NCI-H345 treated with DMSO at 0.1 percent for 48 hours (cell line): ENCODE measurements around the gene RSPO4.

Source experiments
- DNase-seq: peaks from one replicate; lab custom pipeline; 2025; ENCODE audit not compliant: unreplicated experiment; lab: John Stamatoyannopoulos, UW

The RSPO4 gene

DNA sequence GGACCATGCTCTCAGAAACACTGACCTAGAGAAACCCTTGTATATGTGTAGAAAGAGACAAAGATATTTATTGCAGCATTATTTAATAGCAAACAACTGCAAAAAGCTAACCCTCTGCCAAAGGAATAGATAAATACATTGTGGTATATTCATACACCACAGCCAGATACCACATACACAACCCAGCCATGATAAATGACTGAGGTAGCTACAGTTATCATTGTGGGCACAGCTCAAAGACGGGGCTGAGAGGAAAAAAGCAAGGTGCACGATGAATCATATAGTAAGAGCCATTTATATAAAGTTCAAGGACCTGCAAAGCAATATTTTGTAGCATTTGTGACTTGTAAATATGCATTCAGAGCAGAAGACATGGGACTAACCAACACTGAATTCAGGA lies 30.8 kb downstream of the RSPO4 start:
- DNase-seq, result no peak

DNA sequence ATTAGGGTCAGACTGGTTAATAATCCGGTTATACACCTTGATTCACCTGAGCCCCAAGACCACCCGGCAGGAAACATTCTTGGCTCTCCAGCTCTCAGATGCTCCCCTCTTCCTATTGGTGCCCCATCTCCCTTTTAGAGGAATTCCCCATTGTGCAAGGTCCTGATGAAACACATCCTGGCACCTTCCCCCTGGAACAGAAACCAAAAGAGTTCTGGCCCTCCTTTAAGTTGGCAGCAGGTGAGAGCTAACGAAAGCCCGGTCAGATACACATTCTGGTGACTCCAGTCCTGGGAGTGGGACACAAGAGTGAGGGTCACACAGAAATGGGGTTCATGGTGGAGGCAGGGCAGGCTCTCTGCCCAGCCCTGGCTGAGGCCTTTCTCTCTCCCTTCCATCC lies 32.2 kb downstream of the RSPO4 start:
- DNase-seq, result no peak

DNA sequence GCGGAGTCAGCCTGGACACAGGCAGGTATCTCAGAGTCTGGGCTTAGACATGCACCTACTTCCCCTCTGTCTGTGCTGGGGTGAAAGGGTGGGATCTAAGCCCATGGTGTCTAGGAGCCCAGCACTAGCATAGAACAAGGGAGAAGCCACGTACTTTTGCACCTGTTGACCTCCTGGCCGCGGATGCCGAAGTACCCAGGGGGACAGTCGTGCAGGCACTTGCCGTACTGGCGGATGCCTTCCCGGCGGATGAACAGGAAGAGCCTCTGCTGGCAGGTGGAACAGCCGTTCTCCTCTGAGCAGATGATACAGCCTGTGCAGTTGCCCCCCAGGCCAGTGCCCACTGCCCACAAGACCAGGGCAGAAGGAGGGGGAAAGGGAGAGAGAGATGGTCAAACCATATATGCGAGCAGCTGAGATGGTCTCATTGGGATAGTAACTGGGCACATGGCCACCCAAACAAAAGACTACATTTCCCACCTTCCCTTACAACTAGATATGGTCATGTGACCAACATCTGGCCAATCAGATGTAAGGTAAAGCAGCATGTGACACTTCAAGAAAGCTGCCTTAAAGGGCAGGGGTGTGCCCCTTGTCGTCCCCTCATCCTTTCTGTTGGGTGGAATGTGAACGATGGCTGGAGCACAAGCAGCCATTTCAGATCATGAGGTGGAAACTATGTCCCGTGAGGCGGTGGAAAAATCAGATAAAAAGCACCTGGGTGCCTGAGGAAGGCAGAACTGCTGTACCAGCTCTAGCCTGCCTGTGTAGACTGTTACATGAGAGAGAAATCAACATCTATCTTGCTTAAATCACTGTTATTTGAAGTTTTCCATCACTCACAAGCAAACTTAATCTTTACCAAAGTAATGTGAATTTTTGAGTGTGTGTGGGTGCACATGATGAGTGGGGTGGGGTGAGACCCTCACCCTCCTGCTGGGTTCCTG lies 34.0 kb downstream of the RSPO4 start:
- DNase-seq, result no peak

DNA sequence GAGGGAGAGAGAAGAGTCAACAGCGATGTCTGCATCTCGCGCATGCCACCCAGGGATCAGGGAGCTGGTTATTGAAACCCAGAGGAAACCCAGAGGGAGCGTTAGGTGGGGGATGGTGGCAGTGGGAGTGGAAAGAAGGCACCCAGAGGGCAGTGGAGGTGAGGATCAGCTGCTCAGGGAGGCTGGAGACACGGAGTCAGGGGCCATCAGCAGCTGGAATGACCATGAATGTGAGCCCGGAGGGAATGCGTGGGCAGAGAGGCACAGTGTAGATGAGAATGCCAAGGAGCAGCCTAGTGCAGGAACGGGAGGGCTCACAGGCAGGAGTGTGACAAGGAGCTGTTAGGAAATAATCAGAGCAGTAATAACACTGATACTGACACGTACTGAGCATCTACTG lies 36.2 kb downstream of the RSPO4 start:
- DNase-seq, result no peak

DNA sequence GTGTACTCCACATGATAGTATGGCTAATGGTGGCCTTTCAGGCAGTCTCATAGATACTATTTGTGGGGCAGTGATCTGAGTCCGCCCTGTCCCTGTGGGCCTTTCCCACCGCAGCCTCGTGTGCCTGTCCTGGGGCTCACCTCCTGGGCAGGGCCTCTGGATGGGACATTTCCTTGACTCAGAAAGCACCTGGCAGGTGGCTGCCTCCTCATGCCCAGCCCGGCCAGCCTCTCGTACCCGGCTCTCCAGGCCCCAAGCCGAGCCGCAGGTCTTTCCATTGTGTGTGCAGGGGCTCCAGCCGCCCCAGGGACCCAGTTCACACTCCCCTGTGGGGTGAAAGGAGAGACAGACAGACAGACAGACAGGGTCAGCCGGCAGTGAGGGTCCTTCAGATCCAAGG lies 38.3 kb downstream of the RSPO4 start:
- no peak for DNase-seq

DNA sequence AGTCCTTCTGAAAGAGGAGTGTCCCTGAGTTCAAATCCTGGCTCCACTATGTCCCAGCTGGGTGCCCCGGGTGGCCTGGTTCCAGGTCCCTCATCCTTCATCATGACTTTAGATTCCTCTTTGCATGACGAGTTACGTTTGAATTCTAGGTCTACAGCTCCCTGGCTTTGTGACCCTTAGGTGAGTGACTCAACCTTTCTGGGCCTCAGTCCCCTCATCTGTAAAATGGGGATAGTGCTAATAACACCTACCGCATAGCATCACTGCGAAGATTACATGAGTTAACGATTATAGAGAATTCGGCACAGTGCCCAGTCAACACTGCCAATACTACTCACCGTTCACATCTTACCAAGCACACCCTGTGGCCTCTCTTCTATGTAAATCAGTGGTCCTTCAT lies 39.4 kb downstream of the RSPO4 start:
- DNase-seq, result no peak

DNA sequence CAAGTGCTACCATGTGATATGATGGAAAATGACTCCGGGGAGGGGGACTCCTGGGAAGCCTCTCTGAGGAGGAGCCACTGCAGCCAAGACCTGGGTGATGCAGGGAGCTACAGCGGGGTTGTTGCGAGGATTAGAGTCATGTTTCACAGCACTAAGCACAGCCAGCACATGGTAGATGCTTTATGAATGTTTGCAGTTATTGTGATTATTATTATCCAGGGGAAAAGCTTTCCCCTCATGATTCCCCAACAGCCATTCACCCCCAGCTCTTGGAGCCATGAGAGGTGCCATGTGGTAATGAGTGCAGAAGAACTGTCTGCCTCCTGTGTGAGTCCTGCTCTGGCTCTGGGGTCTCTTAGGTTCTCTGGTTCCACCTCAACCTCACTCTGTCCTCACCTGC lies 39.9 kb downstream of the RSPO4 start:
- no peak for DNase-seq

DNA sequence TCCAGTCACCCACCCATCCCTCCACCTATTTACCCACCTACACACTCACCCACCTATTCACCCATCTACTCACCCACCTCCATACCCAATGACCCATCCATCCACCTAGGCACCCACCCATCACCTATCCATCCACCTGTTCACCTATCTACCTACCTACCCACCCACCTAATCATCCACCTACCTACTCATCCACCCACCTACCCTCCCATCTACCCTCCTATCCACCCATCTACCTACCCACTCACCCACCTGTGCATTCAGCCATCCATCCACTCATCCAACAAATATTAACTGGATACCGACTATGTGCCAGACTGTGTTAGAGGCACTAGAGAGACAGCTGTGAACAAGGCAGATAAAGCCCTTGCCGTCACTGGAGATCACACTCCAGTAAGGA lies 40.3 kb downstream of the RSPO4 start:
- DNase-seq, result no peak

DNA sequence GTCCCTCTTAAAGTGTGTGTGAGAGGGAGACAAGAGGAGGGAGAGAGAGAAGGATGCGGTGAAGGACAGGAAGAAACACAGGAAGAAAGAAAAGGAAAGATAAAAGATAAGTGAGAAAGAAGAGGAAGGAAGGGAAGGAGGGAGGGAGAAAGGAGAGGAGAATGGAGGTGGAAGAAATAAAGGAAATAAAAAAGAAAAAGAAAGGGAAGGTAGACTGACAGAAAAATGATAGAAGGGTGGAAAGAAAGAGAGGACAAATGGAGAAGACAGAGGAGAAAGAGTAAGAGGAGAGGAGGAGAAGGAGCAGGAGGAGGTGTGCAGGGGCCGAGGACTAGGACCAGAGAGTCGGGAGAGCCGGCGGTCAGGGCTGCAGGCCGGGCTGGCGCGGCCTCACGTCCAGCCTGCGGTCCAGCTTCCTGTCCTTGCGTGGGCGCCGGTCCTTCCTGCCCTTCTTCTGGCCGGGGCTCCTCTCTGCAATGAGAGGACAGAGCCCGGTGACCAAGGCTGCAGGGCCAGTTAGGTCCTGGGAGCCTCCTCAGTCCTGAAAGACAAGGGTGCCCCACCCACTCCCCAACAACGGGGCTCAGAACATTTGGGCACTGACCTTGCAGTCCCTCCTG lies 42.0 kb downstream of the RSPO4 start:
- DNase-seq, result no peak

DNA sequence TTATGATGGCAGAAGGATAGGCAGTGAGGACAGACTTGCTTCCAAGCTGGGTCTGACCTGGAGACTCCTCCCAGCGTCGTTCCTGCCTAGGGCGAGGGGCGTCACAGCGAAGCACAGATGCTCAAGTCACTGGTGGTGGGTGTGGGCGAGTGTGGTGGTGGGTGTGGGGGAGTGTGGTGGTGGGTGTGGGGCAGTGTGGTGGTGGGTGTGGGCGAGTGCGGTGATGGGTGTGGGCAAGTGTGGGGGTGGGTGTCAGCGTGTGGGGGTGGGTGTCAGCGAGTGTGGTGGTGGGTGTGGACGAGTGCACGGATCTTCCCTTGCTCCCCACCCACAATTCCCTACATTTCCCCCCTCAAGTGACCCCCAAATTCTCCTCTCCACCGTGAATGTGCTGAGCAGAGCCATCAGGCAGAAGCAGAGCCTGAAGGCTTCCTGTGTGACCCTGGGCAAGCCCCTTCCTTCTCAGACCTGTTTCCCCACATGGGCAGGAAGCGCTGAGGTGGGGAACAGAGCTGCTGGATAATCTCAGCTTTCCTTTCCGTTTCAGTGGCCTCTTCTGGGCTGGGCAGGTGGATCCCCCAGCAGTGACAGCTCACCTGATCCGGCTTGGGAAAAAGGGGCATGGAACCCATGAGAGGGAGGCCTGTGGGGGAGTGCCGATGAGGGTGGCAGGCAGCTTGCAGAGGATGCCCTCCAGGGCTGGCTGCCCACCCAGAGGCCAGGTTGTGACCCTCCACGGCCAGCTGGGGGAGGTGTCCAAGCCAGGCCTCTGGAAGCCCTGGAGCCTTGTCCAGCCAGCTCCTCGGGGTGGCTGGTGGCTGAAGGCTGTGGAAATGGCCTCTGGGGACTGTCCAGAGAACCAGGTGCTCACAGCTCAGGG lies 42.9 kb downstream of the RSPO4 start:
- DNase-seq, result no peak

DNA sequence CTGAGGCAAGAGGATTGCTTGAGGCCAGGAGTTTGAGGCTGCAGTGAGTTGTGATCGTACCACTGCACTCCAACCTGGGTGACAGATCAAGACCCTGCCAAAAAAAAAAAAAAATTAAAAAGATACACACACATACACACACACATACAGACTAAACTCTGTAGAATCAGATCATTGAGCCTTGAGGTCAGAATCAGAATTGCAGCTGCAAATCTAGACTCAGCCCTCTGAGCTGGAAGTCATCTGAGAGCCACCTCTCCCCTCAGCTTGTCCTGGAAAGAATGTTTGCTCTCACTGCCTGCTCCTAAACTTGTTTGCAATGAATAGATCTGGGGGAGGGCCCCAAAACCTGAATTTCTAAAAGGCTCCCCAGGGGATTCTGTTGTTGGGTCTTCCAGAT lies 44.6 kb downstream of the RSPO4 start:
- DNase-seq, result no peak

DNA sequence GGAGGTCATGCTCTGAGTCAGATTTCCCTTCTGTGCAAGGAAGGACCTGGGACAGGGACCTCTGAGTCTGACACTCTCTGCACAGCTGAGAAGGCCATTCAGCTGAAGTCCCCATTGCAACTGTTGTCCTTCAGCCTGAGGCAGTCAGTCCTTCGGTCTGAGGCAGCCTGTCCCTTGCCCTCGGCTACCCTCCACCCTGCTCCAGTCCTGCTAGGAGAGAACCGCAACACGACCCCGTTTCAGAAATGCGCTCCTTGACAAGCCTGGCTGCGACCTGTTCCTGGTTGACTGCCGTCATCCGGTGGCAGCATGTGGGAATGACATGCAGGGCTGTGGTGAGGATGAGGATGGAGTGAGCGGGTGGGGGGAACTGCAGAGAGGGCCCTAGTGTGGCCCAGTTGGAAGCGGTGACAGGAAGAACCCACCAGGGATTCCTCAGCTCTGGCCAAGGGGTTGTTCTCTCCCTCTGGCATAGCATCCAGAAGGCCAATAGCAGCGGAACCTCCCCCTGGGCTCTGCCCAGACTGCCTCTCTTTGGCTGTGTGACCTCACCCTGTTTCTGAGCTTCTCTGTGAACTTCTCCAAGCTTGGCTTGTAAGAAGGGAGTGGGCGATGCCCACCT lies 45.7 kb downstream of the RSPO4 start:
- DNase-seq, result peak; percentile 45

DNA sequence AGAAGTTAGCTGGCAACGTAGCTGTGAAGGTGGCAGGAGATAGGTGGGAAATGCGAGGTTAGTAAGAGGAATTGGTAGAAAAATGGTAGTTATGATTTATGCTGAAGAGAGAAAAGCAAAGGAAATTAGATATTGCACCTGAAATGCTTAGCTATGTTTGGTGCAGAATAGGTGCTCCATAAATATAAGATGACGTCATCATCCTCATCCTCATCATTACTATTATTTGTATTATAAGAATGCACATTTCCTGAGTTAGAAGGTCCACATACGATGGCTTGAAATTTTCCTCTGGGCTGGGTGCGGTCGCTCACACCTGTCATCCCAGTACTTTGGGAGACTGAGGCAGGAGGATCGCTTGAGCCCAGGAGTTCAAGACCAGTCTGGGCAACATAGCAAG lies 46.5 kb downstream of the RSPO4 start:
- no peak for DNase-seq

DNA sequence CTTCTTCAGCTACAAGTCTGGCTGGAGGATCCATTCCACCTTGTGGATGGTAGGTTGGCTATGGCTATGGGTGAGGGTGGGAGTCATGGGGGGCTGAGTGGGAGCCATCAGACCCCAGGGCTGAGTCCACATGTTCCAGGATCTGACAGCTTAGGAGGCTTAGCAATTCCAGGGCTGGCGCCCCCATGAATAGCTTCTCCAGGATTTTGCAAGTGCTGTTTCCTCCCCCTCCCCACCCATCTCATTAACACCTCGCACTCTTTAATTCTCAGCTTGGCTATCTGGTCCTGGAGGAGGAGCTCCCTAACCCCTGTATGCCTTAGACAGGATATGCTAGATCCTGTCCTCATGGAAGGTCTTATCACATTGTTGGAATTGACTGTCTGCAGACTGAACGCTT lies 47.0 kb downstream of the RSPO4 start:
- DNase-seq, result no peak

DNA sequence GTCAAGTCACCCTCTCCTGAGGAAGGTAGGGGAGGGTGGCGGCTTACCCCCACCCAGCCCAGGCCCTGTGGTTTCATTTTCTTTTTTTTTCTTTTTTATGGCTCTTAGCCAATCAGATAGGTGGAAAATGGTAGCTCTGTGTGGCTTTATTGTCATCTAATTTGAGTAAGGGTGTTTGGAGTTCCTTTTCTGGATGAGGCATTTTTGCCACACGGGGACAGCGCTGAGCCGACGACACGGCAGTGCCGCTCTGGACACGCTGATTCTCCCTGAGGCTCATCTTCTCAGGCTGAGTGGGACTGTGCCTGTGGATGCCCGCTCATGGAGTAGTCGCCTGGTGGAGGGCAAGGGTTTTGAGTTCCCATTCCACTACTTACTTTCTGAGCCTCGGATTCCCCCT lies 48.4 kb downstream of the RSPO4 start:
- no peak for DNase-seq

DNA sequence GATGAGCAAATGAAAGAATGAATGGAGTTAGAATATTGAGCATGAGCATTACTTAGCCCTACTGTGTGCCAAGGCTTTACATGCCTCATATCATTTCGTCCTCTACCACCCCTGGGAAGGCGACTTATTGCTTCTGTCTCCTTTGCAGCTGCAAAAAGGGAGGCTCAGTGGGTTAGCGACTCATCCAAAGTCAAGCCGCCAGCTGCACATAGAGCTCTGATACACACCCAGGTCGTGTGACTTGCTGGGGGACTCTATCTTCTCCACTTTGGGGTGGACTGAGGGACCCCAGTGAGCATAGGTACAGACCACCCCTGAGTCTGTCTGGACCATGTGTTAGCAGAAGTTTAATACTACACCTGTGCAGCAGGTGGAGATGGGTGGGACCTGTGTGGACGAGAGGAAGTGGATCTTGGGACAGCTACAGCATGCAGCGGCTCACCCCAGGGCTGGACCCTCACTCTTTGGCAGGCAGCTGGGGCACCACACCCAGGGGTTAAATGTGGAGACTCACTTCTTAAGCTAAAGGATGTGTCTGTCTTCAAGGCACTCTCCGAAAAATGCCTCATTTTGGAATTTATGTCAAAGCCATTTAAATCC lies 49.8 kb downstream of the RSPO4 start:
- no peak for DNase-seq

DNA sequence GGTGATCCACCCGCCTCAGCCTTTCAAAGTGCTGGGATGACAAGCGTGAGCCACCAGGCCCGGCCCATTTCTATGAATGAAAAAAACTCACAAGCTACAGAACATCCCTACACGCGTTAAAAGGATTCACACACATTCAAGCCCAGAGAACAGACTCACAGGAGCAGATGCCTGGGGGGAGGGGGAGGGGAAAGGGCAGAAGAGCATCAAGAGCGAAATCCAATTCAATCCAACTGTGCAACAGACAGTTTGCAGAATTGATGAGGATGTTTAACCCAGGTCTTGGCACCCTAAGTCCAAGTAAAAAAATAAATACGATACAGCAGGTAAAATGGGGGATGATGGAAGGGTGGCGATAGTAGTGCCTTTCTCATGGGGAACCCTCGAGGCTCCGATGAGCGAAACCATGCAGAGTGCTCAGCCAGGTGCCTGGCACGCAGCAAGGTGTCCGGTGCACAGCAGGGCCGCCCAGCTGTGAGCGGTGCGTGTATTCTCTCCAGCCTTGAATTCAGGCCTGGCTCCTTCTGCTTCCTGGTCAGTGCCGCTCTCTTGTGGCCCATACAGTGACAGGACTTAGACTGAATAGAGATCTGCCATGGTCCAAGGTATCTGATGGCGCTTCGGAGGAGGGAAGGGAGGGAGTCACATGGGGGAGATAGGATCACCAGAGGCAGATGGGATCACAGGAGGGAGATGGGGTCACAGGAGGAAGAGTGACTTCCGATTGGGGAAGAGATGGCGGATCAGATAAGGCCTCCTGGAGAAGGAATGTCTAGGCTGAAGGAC lies 50.5 kb downstream of the RSPO4 start:
- no peak for DNase-seq

DNA sequence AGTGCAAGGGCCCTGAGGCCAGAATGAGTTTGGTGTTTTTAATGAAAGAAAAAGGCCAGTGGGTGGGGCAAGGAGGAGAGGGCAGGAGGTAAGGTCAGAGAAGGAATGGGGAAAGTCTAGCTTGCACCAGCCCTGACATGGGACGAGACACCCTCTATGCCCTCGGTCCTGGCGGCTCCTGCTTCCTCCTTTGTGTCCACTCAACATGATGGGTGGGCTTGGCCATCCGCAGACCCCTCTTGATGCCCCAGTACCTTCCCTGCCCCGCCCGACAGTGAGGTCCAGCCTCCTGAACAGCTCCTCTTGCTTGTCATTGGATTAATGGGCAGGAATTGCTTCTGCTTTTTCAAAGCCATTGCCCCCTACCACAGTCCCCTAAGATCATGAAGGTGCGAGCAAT lies 52.4 kb downstream of the RSPO4 start:
- no peak for DNase-seq

DNA sequence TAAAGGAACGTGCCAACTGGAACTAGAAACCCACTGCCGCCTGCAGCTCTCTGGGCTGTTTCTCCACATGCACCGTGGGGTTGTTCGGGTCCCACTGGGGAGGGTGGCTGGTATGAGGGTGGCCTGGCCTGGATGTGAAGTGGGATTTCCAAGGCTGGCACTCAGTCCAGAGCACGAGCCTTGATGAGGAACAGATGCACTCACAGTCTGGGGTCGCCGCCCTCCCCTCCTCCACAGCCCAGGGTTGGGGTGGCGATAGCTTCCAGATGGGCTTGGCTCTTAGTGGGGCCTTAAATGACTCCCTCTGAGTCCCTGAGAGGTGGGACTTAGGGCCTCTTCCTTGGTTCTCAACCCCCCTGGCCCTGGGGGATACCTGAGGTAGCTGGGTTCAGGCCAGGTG lies 55.3 kb downstream of the RSPO4 start:
- DNase-seq, result no peak

DNA sequence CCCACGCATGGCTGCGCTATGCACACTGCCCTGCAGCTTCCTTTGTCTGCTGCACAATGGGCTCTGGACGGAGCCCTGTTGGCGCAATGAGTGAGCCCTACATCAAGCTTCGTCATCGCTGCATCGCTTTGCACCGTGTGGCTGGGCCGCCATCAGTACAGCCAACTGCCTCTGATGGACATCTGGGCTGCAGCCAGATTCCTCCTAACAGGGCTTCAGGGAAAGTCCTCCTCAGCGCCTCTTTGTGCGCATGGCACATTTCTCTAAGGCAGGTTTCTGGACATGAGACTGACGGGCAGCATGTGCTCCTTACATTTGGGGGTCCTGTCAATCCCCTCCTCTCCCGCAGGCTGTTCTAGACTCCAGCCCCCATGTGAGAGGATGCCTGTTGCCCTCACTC lies 56.3 kb downstream of the RSPO4 start:
- no peak for DNase-seq
